AG04449 (cell line): ENCODE measurements around the gene PCDHB2.
"Not testable (repeated sequence)": the region's sequence is repeated elsewhere in the genome, so short reads cannot be mapped to it uniquely, and the experiment has no call there.

ENCODE experiments used
- CTCF ChIA-PET: fragments of 350-600 bp; formaldehyde crosslinking; extraction: SDS; loops from one replicate; lab custom pipeline; 2021; ENCODE audit warnings: antibody characterized with exemption; lab: Yijun Ruan, JAX
- POLR2A ChIA-PET: fragments of 400-600, 350-600 bp; formaldehyde crosslinking; extraction: SDS; loops from one replicate; lab custom pipeline; 2020; ENCODE audit warnings: antibody characterized with exemption, inconsistent platforms; lab: Yijun Ruan, JAX
- DNase-seq: peaks from one replicate; pipeline ENCODE4 v3.0.0-alpha.2; 2010; ENCODE audit warnings: low read depth, low spot score
- H3K4me3 ChIP-seq: 2 replicates; pipeline ENCODE4 v1.5.1; 2011; ENCODE audit warnings: low read depth, mild to moderate bottlenecking, control low read depth, low read length
- CTCF ChIP-seq: IDR thresholded peaks from one replicate; pipeline ENCODE4 v1.5.1; 2011; ENCODE audit warnings: mild to moderate bottlenecking, moderate library complexity, low read length, control low read depth, inconsistent platforms; ENCODE audit not compliant: insufficient read depth; ENCODE audit errors: missing control alignments

PCDHB2 gene

GRCh38 chr5:141105350-141105749 is 10.9 kb downstream of the PCDHB2 start:
- TF ChIP-seq CTCF = no peak
- H3K4me3 ChIP-seq = no peak overlapping the region
- no peak for DNase-seq
- ChIA-PET CTCF (no interaction called here), POLR2A (no interaction called here)

- DNase-seq = no peak
- CTCF ChIA-PET = no interaction called here
- H3K4me3 ChIP-seq = no peak overlapping the region
- POLR2A ChIA-PET = no interaction called here
- TF ChIP-seq CTCF = no peak
These were observed 24.8 kb downstream of the PCDHB2 start for GRCh38 chr5:141119250-141119649.

GRCh38 chr5:141121563-141121962 is 27.1 kb downstream of the PCDHB2 start, which contains the start of gene PCDHB4:
Gene PCDHB4 (plus strand): TSS chr5:141121818. CDS start chr5:141121999, 181 bp downstream.
- no peak within 1 kb of the TSS for H3K4me3 ChIP-seq
- ChIA-PET CTCF (no interaction called here), POLR2A (no interaction called here)
- no peak for DNase-seq
- no peak for TF ChIP-seq CTCF

GRCh38 chr5:141121985-141122384 is 27.6 kb downstream of the PCDHB2 start:
- CTCF ChIA-PET = no interaction called here
- no peak for TF ChIP-seq CTCF
- no peak for DNase-seq
- POLR2A ChIA-PET = no interaction called here
- no peak overlapping the region for H3K4me3 ChIP-seq

- H3K4me3 ChIP-seq, DNase-seq, CTCF ChIA-PET, POLR2A ChIA-PET: not testable (repeated sequence)
These were observed 29.2 kb downstream of the PCDHB2 start for GRCh38 chr5:141123396-141124135.

- ChIA-PET POLR2A (no interaction called here), CTCF (interaction anchor here (0.7 kb wide), 1 partner anchor 1800 kb away, joined by 3 read pairs; no protein-coding TSS in a partner anchor)
- TF ChIP-seq CTCF = no peak
- DNase-seq = no peak
- H3K4me3 ChIP-seq = no peak overlapping the region
These were observed 32.9 kb downstream of the PCDHB2 start for GRCh38 chr5:141127305-141127704.
